GM13977 (cell line): ENCODE data around the gene SMC2.

Source experiments
- DNase-seq: peaks from one replicate; pipeline ENCODE4 v3.0.0; 2012; ENCODE audit warnings: low spot score
- CTCF ChIP-seq: IDR thresholded peaks from 2 replicates; pipeline ENCODE4 v1.5.1; 2012; ENCODE audit warnings: mild to moderate bottlenecking, control low read depth; ENCODE audit not compliant: insufficient read depth; ENCODE audit errors: extremely low read depth, missing control alignments
- in situ Hi-C: fragments of 300-500 bp; cut with MboI; formaldehyde crosslinking; loops from one replicate; pipeline ENCODE4 v1.12.0; 2022; ENCODE audit warnings: low sequenced_read_pairs, low pct_unique_long_range_greater_than_20kb, mixed read lengths, inconsistent platforms; ENCODE audit not compliant: unreplicated experiment

SMC2 gene

GRCh38 chr9:104173067-104173466 is 79.0 kb downstream of the SMC2 start:
- DNase-seq: no peak
- TF ChIP-seq CTCF: no peak
- in situ Hi-C loops: no loop called here

- in situ Hi-C loops: no loop called here
- TF ChIP-seq CTCF: peak; percentile 40
- no peak for DNase-seq
Measured at GRCh38 chr9:104177003-104177611, 83.0 kb downstream of the SMC2 start.

- DNase-seq: no peak
- in situ Hi-C loops: no loop called here
- no peak for TF ChIP-seq CTCF
Measured at GRCh38 chr9:104177676-104178075, 83.6 kb downstream of the SMC2 start.
